Measurements from ENCODE around the gene ZNF778. TPM values are rescaled to one million over a fixed set of nuclear protein-coding genes. Genes with fewer than 3 reads are reported as not detected.

ZNF778 gene
- total and polyA plus RNA-seq, 10 of the 15 experiments (the other 5 are each of a cell fraction or from before 2014, with no cell fraction given), result 0.20 to 9.7 (median 4.1) TPM

GRCh38 chr16:89219365-89219764 is 1.9 kb downstream of the ZNF778 start:
- Histone ChIP-seq H2AFZ (ENCODE audit: control insufficient read depth, low read depth, low read length) (no peak overlapping the region), H3K79me2 (ENCODE audit: control insufficient read depth, insufficient read depth, low read length) (peaks cover 6% of the 10 kb centered on the region), H3K4me2 (ENCODE audit: control insufficient read depth, insufficient read depth) (no peak overlapping the region), H3K36me3 (ENCODE audit: control insufficient read depth in 2 of 2, insufficient read depth in 2 of 2, low read length in 1 of 2) (peaks cover 6 to 9% of the 10 kb centered on the region in 2 experiments; a peak in 3 of 4 replicates), H3K27me3 (replicated peaks in 1 of 2; ENCODE audit: control insufficient read depth in 2 of 2, insufficient read depth in 2 of 2, low read length in 1 of 2) (no peaks in the 10 kb centered on the region), H3K9ac (ENCODE audit: control insufficient read depth, insufficient read depth, low read length) (no peak overlapping the region), H3K9me3 (replicated peaks; ENCODE audit: control insufficient read depth, insufficient read depth, low read length) (no peaks in the 10 kb centered on the region; the same call in 2 of the 3 replicates), H3K4me3 (no peak overlapping the region), H4K20me1 (ENCODE audit: control insufficient read depth, insufficient read depth) (no peaks in the 10 kb centered on the region), H3K4me1 (ENCODE audit: control insufficient read depth, insufficient read depth, low read length) (peaks cover 3% of the 10 kb centered on the region), H3K27ac (ENCODE audit: control insufficient read depth, insufficient read depth) (no peak overlapping the region)
- ChIA-PET CTCF (no interaction called here), SMC1A (ENCODE audit: uncharacterized antibody, unreplicated experiment) (no interaction called here), POLR2A (no interaction called here), RAD21 (ENCODE audit: unreplicated experiment) (no interaction called here)
- in situ Hi-C loops (cut with MboI), result no loop called here
- BruUV-seq (replicated peaks), result no TSS peak
- ATAC-seq (no peak), DNase-seq (ENCODE audit: low read depth, low spot score) (no peak), FAIRE-seq (no peak)
- intact Hi-C loops (cut with micrococcal nuclease; ENCODE audit: unreplicated experiment), result loop anchor here (10.0 kb wide), 1 partner anchor 475 kb away; no protein-coding TSS in a partner anchor
- TF ChIP-seq WRNIP1 (IDR thresholded peaks at IDR 0.05; ENCODE audit: borderline replicate concordance, low read depth, low read length) (no peak), RFX5 (IDR thresholded peaks at IDR 0.05; ENCODE audit: low read depth, low read length) (no peak), ATF2 (IDR thresholded peaks at IDR 0.05; ENCODE audit: low read length) (no peak), ESRRA (IDR thresholded peaks at IDR 0.05; ENCODE audit: low read length) (no peak), CHD2 (IDR thresholded peaks at IDR 0.05; ENCODE audit: borderline replicate concordance, low read depth, low read length) (no peak), POLR2AphosphoS2 (IDR thresholded peaks at IDR 0.05; ENCODE audit: low read depth, low read length) (no peak), MAX (IDR thresholded peaks at IDR 0.05; ENCODE audit: low read depth, low read length) (no peak), RCOR1 (conservative IDR thresholded peaks at IDR 0.05; ENCODE audit: low read depth, low read length) (no peak), E2F4 (IDR thresholded peaks at IDR 0.05; ENCODE audit: low read depth, low read length) (no peak), ZZZ3 (IDR thresholded peaks at IDR 0.05; ENCODE audit: control insufficient read depth, insufficient read length, low read depth) (no peak), ZBTB4 (CRISPR knock-in tag; IDR thresholded peaks at IDR 0.05) (no peak), BACH1 (IDR thresholded peaks at IDR 0.05; ENCODE audit: borderline replicate concordance) (no peak), IRF5 (IDR thresholded peaks at IDR 0.05; ENCODE audit: borderline replicate concordance) (no peak)
- 74% methylated on average over 5 of the region's 5 CpGs for WGBS (ENCODE audit: insufficient coverage, insufficient replicate concordance, low lambda C conversion rate, missing lambda C conversion rate)

Measured in GM12878 (cell line).